Measurements from ENCODE around the gene CYP17A1.

The CYP17A1 gene

GRCh38 chr10:102811346-102811745 lies 25.9 kb downstream of the CYP17A1 start:
- no peak for DNase-seq (ENCODE audit: insufficient read length, low spot score)
- no peak for FAIRE-seq

GRCh38 chr10:102808380-102808779 lies 28.8 kb downstream of the CYP17A1 start:
- no peak for FAIRE-seq

GRCh38 chr10:102804382-102805055 lies 32.7 kb downstream of the CYP17A1 start:
- no peak for DNase-seq (ENCODE audit: insufficient read length, low spot score)
- FAIRE-seq: no peak

More at GRCh38 chr10:102808380-102808779, 28.8 kb downstream of the CYP17A1 start:
- DNase-seq (ENCODE audit: insufficient read length, low spot score): no peak

GRCh38 chr10:102802920-102803534 lies 34.2 kb downstream of the CYP17A1 start:
- DNase-seq (ENCODE audit: insufficient read length, low spot score): no peak
- peak; percentile 33 for FAIRE-seq

- DNase-seq (ENCODE audit: insufficient read length, low spot score) (no peak), FAIRE-seq (no peak)
These were observed 35.2 kb downstream of the CYP17A1 start for GRCh38 chr10:102801978-102802377.

GRCh38 chr10:102801496-102801895 lies 35.7 kb downstream of the CYP17A1 start:
- no peak for FAIRE-seq
- no peak for DNase-seq (ENCODE audit: insufficient read length, low spot score)

GRCh38 chr10:102800611-102801335 lies 36.4 kb downstream of the CYP17A1 start:
- DNase-seq (ENCODE audit: insufficient read length, low spot score): no peak
- no peak for FAIRE-seq

- DNase-seq (ENCODE audit: insufficient read length, low spot score) (no peak), FAIRE-seq (no peak)
These were observed 37.3 kb downstream of the CYP17A1 start for GRCh38 chr10:102799691-102800471.

GRCh38 chr10:102796407-102797176 lies 40.6 kb downstream of the CYP17A1 start:
- DNase-seq (ENCODE audit: insufficient read length, low spot score) (peak; percentile 70), FAIRE-seq (peak; percentile 86)

GRCh38 chr10:102795453-102796406 lies 41.5 kb downstream of the CYP17A1 start:
- DNase-seq (ENCODE audit: insufficient read length, low spot score) (no peak), FAIRE-seq (no peak)

- DNase-seq (ENCODE audit: insufficient read length, low spot score): no peak
- FAIRE-seq: no peak
These were observed 45.3 kb downstream of the CYP17A1 start for GRCh38 chr10:102791754-102792395.

GRCh38 chr10:102785818-102786217 lies 51.4 kb downstream of the CYP17A1 start:
- FAIRE-seq (no peak), DNase-seq (ENCODE audit: insufficient read length, low spot score) (no peak)

GRCh38 chr10:102783568-102783967 lies 53.6 kb downstream of the CYP17A1 start:
- DNase-seq (ENCODE audit: insufficient read length, low spot score): no peak
- FAIRE-seq: no peak

GRCh38 chr10:102782673-102783551 lies 54.3 kb downstream of the CYP17A1 start:
- FAIRE-seq (no peak), DNase-seq (ENCODE audit: insufficient read length, low spot score) (no peak)

- DNase-seq (ENCODE audit: insufficient read length, low spot score) (no peak), FAIRE-seq (no peak)
These were observed 55.2 kb downstream of the CYP17A1 start for GRCh38 chr10:102781921-102782557.

- FAIRE-seq (no peak), DNase-seq (ENCODE audit: insufficient read length, low spot score) (no peak)
These were observed 55.9 kb downstream of the CYP17A1 start for GRCh38 chr10:102781090-102781920.

All from GM19239 (cell line).